Suprapubic skin (tissue), 4 donors: ENCODE data around the gene TBC1D5.

Source experiments
- EP300 ChIP-seq: sonication (generic); formaldehyde crosslinking; IDR thresholded peaks from one replicate; pipeline ENCODE4 v1.6.1; 2017; ENCODE audit warnings: antibody characterized with exemption
- POLR2A ChIP-seq, 2 donors: fragments of 450-650 bp; IDR thresholded peaks; one replicate each; pipeline ENCODE4 v1.6.1; 2017; ENCODE audit warnings: antibody characterized with exemption in 2 of 2, mild to moderate bottlenecking in 2 of 2, moderate library complexity in 2 of 2
- POLR2AphosphoS5 ChIP-seq, 3 donors: sonication (generic); formaldehyde crosslinking; IDR thresholded peaks; one replicate each; pipeline ENCODE4 v1.6.1; 2017; ENCODE audit warnings: antibody characterized with exemption in 3 of 3
- TF ChIP-seq, protein P1 (sequence below), 2 donors: fragments of 200-600 bp in 1 of 2; fragments of 450-650 bp in 1 of 2; sonication (generic) in 1 of 2; IDR thresholded peaks; one replicate each; pipeline ENCODE4 v1.5.1; 2016 to 2019; ENCODE audit warnings: antibody characterized with exemption in 2 of 2, mild to moderate bottlenecking in 1 of 2, moderate library complexity in 1 of 2

DNA sequence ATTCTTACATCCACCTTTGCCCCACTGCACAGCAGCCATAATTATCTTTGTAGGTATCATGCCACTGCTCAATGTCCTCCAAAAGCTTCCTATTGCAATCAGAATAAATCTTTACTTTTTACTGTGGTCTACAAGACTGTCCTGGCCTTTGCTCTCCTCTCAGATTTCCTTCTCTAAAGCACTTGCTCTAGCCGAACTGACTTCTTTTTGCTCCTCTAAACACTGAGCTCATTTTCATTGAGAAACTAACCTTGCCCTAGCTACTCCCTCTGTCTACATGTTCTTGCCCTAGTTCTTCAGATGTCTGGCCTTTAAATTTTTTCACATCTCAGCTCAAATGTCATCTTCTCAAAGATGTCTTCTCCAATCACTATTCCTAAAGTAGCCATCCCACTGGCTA, 342.8 kb downstream of the TBC1D5 start:
- TF ChIP-seq POLR2A (IDR thresholded peaks at IDR 0.05) (no peak), POLR2AphosphoS5 (IDR thresholded peaks at IDR 0.05) (no peak), EP300 (no peak)
- TF ChIP-seq, protein P1, sequence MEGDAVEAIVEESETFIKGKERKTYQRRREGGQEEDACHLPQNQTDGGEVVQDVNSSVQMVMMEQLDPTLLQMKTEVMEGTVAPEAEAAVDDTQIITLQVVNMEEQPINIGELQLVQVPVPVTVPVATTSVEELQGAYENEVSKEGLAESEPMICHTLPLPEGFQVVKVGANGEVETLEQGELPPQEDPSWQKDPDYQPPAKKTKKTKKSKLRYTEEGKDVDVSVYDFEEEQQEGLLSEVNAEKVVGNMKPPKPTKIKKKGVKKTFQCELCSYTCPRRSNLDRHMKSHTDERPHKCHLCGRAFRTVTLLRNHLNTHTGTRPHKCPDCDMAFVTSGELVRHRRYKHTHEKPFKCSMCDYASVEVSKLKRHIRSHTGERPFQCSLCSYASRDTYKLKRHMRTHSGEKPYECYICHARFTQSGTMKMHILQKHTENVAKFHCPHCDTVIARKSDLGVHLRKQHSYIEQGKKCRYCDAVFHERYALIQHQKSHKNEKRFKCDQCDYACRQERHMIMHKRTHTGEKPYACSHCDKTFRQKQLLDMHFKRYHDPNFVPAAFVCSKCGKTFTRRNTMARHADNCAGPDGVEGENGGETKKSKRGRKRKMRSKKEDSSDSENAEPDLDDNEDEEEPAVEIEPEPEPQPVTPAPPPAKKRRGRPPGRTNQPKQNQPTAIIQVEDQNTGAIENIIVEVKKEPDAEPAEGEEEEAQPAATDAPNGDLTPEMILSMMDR (IDR thresholded peaks at IDR 0.05): no peak
